CD14-positive monocyte (primary cell): Measurements from ENCODE around the gene NTRK3. TPM values are rescaled to one million over a fixed set of nuclear protein-coding genes. Genes with fewer than 3 reads are reported as not detected.

ENCODE experiments used
- DNase-seq, 3 donors: peaks; one replicate each; pipeline ENCODE4 v3.0.0-alpha.2; 2011 to 2022
- H2AFZ ChIP-seq: 2 replicates; pipeline ENCODE4 v1.6.0; 2012; ENCODE audit warnings: mild to moderate bottlenecking, low read depth, low read length, inconsistent platforms; ENCODE audit not compliant: insufficient read depth, poor library complexity, severe bottlenecking
- H3K27ac ChIP-seq, 2 donors: 1 replicate in 1 of 2; 2 replicates in 1 of 2; pipeline ENCODE4 v1.5.1; 2012 to 2013; ENCODE audit warnings: low read length in 2 of 2, control low read depth in 1 of 2, inconsistent platforms in 1 of 2, low read depth in 1 of 2, mild to moderate bottlenecking in 1 of 2
- H3K27me3 ChIP-seq, 2 donors: one replicate each; pipeline versions ENCODE4 v1.6.0 to v1.6.1; 2011 to 2013; ENCODE audit warnings: low read length in 2 of 2; ENCODE audit not compliant: control insufficient read depth in 2 of 2, insufficient read depth in 2 of 2
- H3K36me3 ChIP-seq, 2 donors: replicated peaks in 1 of 2; 1 replicate in 1 of 2; 2 replicates in 1 of 2; pipeline versions ENCODE4 v1.5.1 to v1.6.1; 2012 to 2013; ENCODE audit warnings: low read length in 2 of 2, control low read depth in 1 of 2, inconsistent platforms in 1 of 2, mild to moderate bottlenecking in 1 of 2; ENCODE audit not compliant: insufficient read depth in 2 of 2, control insufficient read depth in 1 of 2
- H3K4me1 ChIP-seq, 2 donors: 1 replicate in 1 of 2; 2 replicates in 1 of 2; pipeline versions ENCODE4 v1.5.1 to v1.6.1; 2012 to 2013; ENCODE audit warnings: low read length in 2 of 2, control low read depth in 1 of 2, inconsistent platforms in 1 of 2, mild to moderate bottlenecking in 1 of 2, moderate library complexity in 1 of 2; ENCODE audit not compliant: insufficient read depth in 2 of 2, control insufficient read depth in 1 of 2
- H3K4me2 ChIP-seq: replicated peaks from 2 replicates; pipeline ENCODE3; 2012; ENCODE audit warnings: low read length, moderate library complexity, mild to moderate bottlenecking; ENCODE audit not compliant: poor library complexity, severe bottlenecking; ENCODE audit errors: extremely low read depth
- H3K4me3 ChIP-seq, 3 experiments: fragments of 200-600 bp in 1 of 3; sonication (generic) in 1 of 3; replicated peaks in 1 of 3; 1 replicate in 2 of 3; 2 replicates in 1 of 3; pipeline ENCODE4 v1.5.1; 2011 to 2013; ENCODE audit warnings: low read length in 3 of 3, mild to moderate bottlenecking in 3 of 3, control low read depth in 2 of 3, low read depth in 2 of 3, inconsistent platforms in 1 of 3, moderate library complexity in 1 of 3
- H3K79me2 ChIP-seq: 2 replicates; pipeline ENCODE4 v1.6.0; 2012; ENCODE audit warnings: mild to moderate bottlenecking, control low read depth, inconsistent platforms, low read length, moderate library complexity; ENCODE audit not compliant: insufficient read depth
- H3K9ac ChIP-seq: 2 replicates; pipeline ENCODE4 v1.6.0; 2017; ENCODE audit warnings: low read length, mild to moderate bottlenecking; ENCODE audit not compliant: insufficient read depth, poor library complexity, severe bottlenecking
- H3K9me3 ChIP-seq, 2 donors: replicated peaks in 1 of 2; 1 replicate in 1 of 2; 2 replicates in 1 of 2; pipeline versions ENCODE4 v1.5.1 to v1.6.1; 2012 to 2013; ENCODE audit warnings: low read length in 2 of 2, control low read depth in 1 of 2; ENCODE audit not compliant: control insufficient read depth in 1 of 2, insufficient read depth in 1 of 2
- H4K20me1 ChIP-seq: 2 replicates; pipeline ENCODE4 v1.6.0; 2012; ENCODE audit warnings: mild to moderate bottlenecking, low read length, control low read depth, moderate library complexity; ENCODE audit not compliant: insufficient read depth
- H3K27ac Mint-ChIP-seq, 7 donors: one replicate each; pipeline ENCODE4 v1.8.0; 2020; ENCODE audit warnings: mild to moderate bottlenecking in 7 of 7, mixed read lengths in 7 of 7, moderate library complexity in 6 of 7, inconsistent platforms in 2 of 7
- H3K27me3 Mint-ChIP-seq, 3 donors: one replicate each; pipeline ENCODE4 v1.8.0; 2021 to 2022; ENCODE audit warnings: low read depth in 3 of 3, mild to moderate bottlenecking in 3 of 3, mixed read lengths in 3 of 3, moderate library complexity in 3 of 3, inconsistent platforms in 1 of 3
- H3K36me3 Mint-ChIP-seq, 2 donors: one replicate each; pipeline ENCODE4 v1.8.0; 2020; ENCODE audit warnings: mixed read lengths in 2 of 2, inconsistent platforms in 1 of 2, mild to moderate bottlenecking in 1 of 2
- H3K4me1 Mint-ChIP-seq: one replicate; pipeline ENCODE4 v1.8.0; 2020; ENCODE audit warnings: mild to moderate bottlenecking, mixed read lengths
- H3K4me3 Mint-ChIP-seq, 2 donors: one replicate each; pipeline ENCODE4 v1.8.0; 2020; ENCODE audit warnings: mild to moderate bottlenecking in 2 of 2, mixed read lengths in 2 of 2, moderate library complexity in 1 of 2
- H3K9me3 Mint-ChIP-seq, 7 donors: one replicate each; pipeline ENCODE4 v1.8.0; 2020 to 2022; ENCODE audit warnings: mixed read lengths in 7 of 7, mild to moderate bottlenecking in 6 of 7, moderate library complexity in 6 of 7, inconsistent platforms in 2 of 7
- CTCF ChIP-seq: fragments of 200-600 bp; IDR thresholded peaks from one replicate; pipeline ENCODE4 v1.8.0; 2022; ENCODE audit warnings: antibody characterized with exemption, mild to moderate bottlenecking
- WGBS: methylation state at CpG from one replicate; pipeline ENCODE4 v1.1.5; 2013; ENCODE audit warnings: missing lambda C conversion rate; ENCODE audit not compliant: insufficient coverage; 5-methylcytosine and 5-hydroxymethylcytosine counted together
- intact Hi-C, 2 donors: fragments of 100-400 bp; cut with micrococcal nuclease; formaldehyde crosslinking; loops; one replicate each; pipeline versions ENCODE4 v1.15.0 to v1.15.1; 2023
- polyA plus RNA-seq, 3 donors: library from polyadenylated mRNA; depleted of rRNA in 1 of 3; unstranded in 2 of 3; stranded (reverse) in 1 of 3; fragments of 300-500 nt in 2 of 3; fragments of >200 nt in 1 of 3; fragmentation: Illumina TruSeq in 2 of 3; gene quantifications; 1 replicate in 2 of 3; 2 replicates in 1 of 3; pipeline ENCODE4 v1.2.3, GENCODE V29; 2012 to 2021

Gene NTRK3
- polyA plus RNA-seq, 3 donors, result not detected

DNA sequence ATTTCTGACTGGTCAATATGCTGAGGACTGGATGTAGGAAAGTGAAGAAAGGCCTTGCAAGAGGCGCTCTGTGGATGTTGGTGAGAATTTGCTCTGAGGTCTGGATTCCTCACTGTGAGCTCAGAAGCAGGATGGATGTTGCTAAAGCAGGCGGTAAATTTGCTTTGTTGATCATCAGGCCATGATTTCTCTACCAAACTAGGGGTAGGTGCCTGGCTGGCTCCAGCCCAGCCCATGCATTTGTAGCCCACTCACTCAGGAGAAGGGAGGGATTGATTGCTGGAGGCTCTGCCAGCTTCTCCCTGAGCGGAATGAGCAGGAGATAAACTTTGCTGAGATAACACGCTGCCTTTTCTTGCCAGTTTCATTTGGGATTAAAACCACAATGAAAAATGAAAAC, 44.3 kb upstream of the NTRK3 start:
- Mint-ChIP-seq H3K4me3 (no peak overlapping the region), H3K36me3 (no peaks in the 10 kb centered on the region), H3K27me3 (peaks cover 0 to 10% (median 3%) of the 10 kb centered on the region in 3 donors), H3K4me1 (no peaks in the 10 kb centered on the region), H3K27ac (no peak overlapping the region), H3K9me3 (no peaks in the 10 kb centered on the region)
- no peak overlapping the region for H3K4me2 ChIP-seq
- H2AFZ ChIP-seq, result no peak overlapping the region
- 74% methylated on average over 2 of the region's 4 CpGs for WGBS
- H3K27me3 ChIP-seq, result no peaks in the 10 kb centered on the region
- H3K79me2 ChIP-seq, result no peaks in the 10 kb centered on the region
- H3K9ac ChIP-seq, result no peak overlapping the region
- TF ChIP-seq CTCF, result no peak
- no peak overlapping the region for H3K27ac ChIP-seq
- H3K9me3 ChIP-seq, result no peaks in the 10 kb centered on the region
- intact Hi-C loops, result no loop called here
- no peak for DNase-seq
- H3K36me3 ChIP-seq, result no peaks in the 10 kb centered on the region
- no peaks in the 10 kb centered on the region for H4K20me1 ChIP-seq
- H3K4me3 ChIP-seq, result no peak overlapping the region
- no peaks in the 10 kb centered on the region for H3K4me1 ChIP-seq

DNA sequence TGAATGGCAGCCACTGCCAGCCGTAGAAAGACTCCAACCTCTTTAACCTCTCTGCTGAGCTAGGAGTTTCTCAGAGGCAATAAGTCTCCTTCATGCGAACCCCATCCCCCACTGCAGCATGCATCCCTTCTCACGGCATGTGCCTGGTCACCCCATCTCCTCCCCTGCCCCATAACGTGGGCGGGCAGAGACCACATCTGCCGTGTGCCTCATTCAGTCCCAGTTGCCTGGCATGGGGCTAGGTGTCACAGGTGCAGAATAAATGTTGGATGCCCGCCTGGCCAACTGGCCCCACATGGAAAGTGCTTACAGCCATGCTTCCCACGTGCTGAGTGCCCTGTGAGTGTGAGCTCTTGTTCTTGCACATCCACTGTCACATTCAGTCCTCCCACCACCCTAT, 43.5 kb upstream of the NTRK3 start:
- 42% methylated on average over 4 of the region's 8 CpGs for WGBS
- intact Hi-C loops, result no loop called here

More for the DNA sequence above, 43.5 kb upstream of the NTRK3 start:
- Histone ChIP-seq H3K4me2 (no peak overlapping the region), H3K36me3 (no peaks in the 10 kb centered on the region), H3K27me3 (no peaks in the 10 kb centered on the region), H4K20me1 (no peaks in the 10 kb centered on the region), H3K9me3 (no peaks in the 10 kb centered on the region), H3K4me1 (no peaks in the 10 kb centered on the region), H3K79me2 (no peaks in the 10 kb centered on the region), H2AFZ (no peak overlapping the region), H3K4me3 (no peak overlapping the region), H3K9ac (no peak overlapping the region), H3K27ac (no peak overlapping the region)
- no peaks in the 10 kb centered on the region for H3K36me3 Mint-ChIP-seq
- H3K4me1 Mint-ChIP-seq, result no peaks in the 10 kb centered on the region
- no peak for DNase-seq
- no peaks in the 10 kb centered on the region for H3K9me3 Mint-ChIP-seq
- no peak overlapping the region for H3K4me3 Mint-ChIP-seq
- TF ChIP-seq CTCF, result no peak
- peaks cover 0 to 8% (median 6%) of the 10 kb centered on the region in 3 donors for H3K27me3 Mint-ChIP-seq
- H3K27ac Mint-ChIP-seq, result no peak overlapping the region
